Non-pigmented ciliary epithelial cell (primary cell): ENCODE results near the gene PDE4DIP.
"Not testable (repeated sequence)": the region's sequence is repeated elsewhere in the genome, so short reads cannot be mapped to it uniquely, and the experiment has no call there.

ENCODE experiments used
- DNase-seq: peaks from one replicate; pipeline ENCODE4 v3.0.0-alpha.2; 2010; ENCODE audit warnings: low read depth

Gene PDE4DIP

DNA sequence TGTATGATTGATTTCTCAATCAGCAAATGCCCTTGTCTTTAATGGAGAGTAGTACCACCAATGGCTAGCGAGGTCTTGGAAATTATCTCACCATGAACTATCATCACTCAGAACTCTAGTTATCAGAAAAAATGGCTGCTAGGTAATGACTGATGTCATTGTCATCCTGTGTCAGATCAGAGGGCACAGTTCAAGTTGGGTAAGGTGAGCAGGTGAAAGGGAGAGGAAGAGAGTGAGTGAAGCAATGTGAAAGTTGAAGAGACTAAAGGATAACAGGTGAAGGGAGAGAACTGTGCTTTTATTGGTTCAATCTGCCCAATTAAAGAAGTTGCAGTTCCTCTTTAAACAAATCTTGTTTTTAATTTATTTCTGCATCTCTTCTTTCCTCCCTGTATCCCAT, 76.8 kb downstream of the PDE4DIP start:
- not testable (repeated sequence) for DNase-seq

DNA sequence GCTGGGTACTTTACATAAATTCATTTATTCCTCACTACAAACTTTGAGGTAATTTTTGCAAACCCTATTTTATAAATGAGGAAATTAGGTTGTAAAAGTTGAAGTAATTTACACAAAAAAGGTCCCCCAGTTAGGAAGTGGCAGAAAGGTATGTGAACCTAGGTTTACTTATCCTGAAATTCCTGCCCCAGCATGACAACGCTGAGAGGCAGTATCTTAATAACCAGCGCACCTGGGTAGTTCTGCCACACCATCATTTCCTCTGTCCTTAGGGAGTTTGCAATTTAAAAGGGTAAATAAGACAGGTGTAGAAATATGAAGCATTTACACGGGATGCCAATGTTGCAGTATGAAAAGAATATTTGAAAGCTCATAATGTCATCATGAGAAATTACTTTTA, 79.6 kb downstream of the PDE4DIP start:
- DNase-seq = not testable (repeated sequence)

DNA sequence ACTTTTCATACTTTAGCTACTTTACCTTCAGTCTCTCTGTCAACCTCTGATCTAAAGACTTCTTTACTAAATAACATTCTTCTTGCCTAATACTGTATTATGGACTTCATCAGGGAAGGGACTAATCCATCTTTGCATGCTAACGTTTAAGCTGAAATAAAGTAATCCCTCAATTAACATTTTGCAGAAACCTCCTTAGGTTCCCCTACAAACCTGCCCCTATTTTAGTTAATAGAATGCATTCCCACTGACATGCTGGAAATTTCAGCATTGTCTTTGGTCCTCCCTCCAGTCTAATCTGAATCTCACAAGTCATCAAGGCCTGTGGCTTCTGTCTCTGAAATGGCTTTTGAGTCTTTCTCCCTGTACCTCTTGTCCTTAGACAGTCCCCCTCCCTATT, 83.4 kb downstream of the PDE4DIP start:
- DNase-seq = not testable (repeated sequence)

DNA sequence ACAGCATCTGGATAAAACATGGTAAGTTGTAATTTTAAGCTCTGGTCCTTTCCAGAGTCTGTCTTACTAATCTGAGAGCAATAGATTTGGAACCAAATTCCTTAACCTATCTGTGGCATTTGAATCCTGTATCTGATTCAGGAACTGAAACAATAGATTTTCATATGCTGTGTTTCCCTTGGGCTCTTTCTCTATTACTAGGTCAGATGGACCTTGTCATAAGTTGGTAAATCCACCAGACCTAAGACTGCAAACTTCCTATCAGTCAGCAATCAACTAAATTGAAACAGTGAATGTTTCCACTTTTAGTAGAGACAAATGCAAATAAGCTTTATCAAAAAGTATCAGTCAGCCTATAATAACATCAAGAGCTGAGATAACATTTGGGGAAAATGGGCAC, 85.0 kb downstream of the PDE4DIP start:
- DNase-seq = not testable (repeated sequence)

DNA sequence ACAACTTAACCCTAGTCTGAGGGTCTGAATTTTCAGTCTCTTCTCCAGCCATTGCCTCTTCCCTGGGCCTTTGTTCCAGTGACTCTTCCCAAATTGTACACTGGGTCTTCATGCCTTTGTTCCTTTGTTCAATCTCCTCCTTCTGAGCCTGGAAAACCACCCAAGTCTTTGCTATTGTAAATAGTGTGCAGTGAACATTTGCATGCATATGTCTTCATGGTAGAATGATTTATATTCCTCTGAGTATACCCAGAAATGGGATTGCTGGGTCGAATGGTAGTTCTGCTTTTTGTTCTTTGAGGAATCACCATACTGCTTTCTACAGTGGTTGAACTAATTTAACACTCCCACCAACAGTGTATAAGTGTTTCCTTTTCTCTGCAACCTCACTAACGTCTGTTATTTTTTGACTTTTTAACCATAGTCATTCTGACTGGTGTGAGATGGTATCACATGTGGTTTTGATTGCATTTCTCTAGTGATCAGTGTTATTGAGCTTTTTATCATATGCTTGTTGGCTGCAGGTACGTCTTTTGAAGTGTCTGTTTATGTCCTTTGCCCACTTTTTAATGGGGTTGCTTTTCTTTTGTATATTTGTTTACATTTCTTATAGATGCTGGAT, 91.3 kb downstream of the PDE4DIP start:
- DNase-seq = not testable (repeated sequence)

DNA sequence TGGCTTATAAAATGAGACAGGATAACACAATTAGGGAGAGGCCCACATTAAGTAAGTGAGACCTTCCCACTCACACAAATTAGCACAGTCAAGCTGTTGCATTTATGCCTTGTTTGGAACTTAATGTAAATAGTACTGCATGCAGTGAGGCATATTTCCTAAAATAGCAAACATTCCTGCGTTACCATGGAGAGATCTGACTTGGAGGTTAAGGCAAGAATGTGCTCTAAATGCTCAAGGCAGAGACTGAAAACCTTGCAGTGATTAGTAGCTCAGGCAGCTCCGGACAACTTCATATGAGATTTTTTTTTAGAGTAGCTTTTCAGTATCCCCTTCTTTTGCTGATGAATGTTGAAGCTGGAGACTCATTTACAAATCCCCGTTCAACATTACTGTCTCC, 98.7 kb downstream of the PDE4DIP start:
- not testable (repeated sequence) for DNase-seq

DNA sequence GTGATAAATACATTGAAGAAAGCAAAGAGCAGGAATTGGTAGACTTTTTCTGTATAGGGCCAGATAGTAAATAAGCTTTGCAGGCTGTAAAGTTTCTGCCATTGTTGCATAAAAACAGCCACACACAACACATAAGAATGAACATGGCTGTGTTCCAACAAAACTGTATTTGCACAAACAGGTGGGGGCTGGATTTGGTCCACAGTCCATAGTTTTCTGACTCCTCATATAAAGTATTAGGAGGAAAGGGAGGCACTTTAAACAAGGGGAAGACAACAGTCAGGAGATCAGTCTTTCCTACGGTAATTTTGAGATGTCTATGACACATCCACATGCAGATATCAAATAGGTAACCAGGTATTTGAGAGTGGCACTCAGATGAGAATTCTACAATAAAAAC, 100.9 kb downstream of the PDE4DIP start:
- not testable (repeated sequence) for DNase-seq

DNA sequence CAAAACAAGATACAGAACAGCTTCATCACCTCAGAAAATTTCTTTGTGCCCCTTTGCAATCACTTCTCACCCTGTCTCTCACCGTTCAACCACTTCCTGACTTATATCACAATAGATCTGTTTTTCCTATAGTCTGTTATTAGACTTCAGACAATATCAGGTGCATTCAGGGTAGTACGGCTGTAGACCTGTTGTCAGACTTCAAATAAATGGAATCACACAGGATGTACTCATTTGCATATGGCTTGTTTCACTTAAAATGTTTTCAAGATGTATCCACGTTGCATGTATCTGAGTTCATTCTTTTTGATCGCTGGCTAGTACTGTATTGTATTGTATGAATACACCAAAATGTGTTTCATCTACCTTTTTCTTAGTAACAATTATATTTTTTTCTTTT, 104.5 kb downstream of the PDE4DIP start:
- DNase-seq = not testable (repeated sequence)

DNA sequence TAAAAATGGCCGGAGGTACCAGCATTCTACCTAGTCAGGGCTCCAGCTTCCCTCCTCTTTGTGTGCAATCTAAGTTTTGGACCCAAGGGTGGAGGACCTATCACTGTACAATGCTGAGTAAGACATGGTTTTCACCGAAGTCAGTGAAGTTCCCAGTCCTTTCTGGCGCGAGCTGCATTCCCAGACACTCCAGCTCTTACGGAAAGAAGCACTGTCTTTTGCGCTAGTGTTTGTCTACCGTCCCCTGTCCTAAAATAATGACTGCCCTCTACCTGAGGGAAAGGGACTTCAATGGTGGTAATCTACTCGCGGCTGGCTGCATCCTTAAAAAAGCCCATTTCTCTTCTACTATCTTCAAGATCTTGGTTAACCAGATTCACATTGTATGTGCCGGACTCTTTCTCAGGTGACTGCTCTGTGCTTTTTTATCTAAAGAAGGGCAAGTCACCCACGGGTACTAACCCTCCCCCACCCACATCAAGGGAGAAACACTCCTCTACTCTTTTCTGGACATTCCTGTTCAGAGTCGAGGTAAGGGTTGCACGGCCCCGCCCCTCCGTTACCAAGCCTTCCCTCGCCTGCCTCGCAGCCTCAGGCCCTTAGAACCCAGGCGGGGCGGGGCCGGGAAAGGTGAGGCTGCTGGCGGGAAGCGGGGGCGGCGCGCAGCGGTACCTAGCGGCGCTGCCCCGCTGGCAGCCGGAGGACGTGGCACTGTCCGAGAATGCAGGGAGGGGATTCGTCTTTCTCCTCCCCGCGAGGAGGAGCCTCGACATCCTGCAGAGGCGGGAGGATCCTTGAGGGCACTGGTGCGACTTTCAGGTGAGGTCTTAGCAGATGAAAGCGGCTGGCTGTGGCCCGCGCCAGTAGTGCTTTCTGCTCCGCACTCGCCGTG, 107.4 kb downstream of the PDE4DIP start:
- peak; percentile 56 for DNase-seq

DNA sequence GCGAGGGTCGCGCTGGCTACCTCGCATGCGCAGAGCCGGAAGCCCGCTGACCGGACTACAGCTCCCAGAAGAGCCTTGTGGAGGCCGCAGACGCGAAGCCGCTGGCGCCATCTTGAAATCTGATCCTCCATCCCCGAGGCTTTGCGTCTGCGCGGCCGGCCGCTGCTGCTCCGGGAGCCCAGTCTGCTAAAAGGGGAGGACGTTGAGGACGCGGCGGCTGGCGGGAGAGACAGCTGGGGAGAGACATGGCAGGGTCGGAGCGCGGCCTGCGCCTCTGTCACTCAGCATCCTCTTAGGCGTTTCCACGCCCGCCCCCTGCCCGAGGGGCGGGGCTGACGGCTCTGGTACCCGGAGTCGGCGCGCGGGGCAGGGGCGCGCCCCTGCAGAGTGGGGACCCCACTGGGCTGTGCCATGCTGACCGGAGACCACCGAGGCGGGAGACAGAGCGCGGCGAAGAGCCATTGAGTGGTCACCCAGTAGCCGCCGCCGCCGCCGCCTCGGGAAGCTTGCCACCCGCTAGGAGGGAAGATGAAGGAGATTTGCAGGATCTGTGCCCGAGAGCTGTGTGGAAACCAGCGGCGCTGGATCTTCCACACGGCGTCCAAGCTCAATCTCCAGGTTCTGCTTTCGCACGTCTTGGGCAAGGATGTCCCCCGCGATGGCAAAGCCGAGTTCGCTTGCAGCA, 108.2 kb downstream of the PDE4DIP start:
- not testable (repeated sequence) for DNase-seq

DNA sequence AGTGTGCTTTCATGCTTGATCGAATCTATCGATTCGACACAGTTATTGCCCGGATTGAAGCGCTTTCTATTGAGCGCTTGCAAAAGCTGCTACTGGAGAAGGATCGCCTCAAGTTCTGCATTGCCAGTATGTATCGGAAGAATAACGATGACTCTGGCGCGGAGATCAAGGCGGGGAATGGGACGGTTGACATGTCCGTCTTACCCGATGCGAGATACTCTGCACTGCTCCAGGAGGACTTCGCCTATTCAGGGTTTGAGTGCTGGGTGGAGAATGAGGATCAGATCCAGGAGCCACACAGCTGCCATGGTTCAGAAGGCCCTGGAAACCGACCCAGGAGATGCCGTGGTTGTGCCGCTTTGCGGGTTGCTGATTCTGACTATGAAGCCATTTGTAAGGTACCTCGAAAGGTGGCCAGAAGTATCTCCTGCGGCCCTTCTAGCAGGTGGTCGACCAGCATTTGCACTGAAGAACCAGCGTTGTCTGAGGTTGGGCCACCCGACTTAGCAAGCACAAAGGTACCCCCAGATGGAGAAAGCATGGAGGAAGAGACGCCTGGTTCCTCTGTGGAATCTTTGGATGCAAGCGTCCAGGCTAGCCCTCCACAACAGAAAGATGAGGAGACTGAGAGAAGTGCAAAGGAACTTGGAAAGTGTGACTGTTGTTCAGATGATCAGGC, 108.8 kb downstream of the PDE4DIP start:
- DNase-seq = not testable (repeated sequence)

DNA sequence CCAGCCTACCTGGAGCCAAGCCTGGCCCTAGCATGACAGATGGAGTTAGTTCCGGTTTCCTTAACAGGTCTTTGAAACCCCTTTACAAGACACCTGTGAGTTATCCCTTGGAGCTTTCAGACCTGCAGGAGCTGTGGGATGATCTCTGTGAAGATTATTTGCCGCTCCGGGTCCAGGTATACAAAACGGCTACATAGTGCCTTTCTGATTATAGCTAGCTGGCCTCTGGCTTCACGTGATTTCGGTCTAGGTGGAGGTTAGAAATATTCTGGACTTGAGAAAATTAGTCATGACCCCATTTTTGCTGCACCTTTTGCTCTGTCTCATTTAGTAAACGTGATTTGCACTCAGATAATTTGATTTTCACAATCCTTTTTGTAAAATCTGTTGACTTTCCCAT, 109.5 kb downstream of the PDE4DIP start:
- DNase-seq = not testable (repeated sequence)

DNA sequence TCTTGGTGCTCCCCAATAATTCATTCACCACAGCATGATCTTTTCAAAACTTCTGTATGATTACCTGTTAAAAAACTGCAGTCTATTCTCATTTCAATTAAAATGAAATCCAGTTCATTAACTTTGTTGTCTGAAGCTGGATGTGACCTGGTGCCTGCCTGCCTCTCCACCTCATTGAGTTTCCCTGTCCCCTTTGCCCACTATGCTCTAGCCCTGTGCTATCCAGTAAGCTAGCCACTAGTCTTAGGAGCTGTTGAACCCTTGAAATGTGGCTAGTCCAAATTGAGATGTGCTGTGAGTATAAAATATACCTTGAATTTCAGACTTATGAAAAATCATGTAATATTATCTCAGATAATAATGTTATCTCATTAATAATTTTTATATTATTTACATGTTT, 114.1 kb downstream of the PDE4DIP start:
- DNase-seq = not testable (repeated sequence)

DNA sequence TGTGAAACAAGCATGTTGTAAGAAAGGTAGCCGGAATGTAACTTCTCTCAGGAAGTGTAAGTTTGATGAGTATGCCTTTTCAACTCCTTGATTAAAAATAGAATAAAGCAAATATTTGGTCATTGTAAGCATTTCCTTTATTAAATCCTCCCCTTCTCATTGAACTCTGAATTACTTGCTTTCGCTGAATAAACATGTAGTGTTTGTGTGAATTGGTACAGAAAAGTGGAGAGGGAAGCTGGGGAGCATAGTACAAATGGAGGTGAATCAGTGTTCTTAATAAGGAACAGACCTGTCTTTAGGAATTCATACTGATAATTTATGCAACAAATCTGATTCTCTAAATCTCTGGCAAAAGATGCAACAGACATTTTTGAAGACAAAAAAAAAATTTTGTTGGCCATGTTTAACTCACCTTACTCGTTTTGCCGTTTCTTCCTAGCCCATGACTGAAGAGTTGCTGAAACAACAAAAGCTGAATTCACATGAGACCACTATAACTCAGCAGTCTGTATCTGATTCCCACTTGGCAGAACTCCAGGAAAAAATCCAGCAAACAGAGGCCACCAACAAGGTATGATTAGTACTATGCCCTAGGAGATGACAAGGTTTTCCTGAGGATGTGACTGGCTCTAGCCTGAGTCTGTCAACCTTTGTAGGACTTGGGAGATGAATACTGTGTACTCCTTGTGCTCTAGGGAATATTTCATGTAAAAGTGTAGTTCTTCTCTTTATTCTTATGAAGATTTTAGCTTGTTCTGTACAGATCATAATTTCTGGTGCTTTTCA, 116.2 kb downstream of the PDE4DIP start:
- DNase-seq = not testable (repeated sequence)

DNA sequence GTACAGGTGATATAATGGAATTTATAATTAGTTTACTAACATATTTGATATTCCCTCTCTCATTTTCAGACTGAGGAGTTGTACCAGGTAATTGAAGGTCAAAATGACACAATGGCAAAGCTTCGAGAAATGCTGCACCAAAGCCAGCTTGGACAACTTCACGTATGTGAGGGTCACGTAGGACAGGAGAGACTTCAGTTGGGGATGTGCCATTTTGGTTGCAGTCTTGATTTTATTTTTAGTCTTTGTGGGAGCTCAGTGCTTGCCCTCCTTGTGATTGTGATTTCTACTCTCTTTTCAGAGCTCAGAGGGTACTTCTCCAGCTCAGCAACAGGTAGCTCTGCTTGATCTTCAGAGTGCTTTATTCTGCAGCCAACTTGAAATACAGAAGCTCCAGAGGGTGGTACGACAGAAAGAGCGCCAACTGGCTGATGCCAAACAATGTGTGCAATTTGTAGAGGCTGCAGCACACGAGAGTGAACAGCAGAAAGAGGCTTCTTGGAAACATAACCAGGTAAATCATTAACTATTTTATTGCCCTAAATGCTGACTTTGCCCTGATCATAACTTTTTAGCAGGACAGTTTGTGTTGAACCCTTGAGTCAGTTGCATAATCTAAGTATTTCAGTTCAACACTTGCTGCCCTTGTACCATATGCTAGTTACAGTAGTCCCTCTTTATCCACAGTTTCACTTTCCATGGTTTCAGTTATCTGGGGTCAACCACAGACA, 118.1 kb downstream of the PDE4DIP start:
- DNase-seq = not testable (repeated sequence)

DNA sequence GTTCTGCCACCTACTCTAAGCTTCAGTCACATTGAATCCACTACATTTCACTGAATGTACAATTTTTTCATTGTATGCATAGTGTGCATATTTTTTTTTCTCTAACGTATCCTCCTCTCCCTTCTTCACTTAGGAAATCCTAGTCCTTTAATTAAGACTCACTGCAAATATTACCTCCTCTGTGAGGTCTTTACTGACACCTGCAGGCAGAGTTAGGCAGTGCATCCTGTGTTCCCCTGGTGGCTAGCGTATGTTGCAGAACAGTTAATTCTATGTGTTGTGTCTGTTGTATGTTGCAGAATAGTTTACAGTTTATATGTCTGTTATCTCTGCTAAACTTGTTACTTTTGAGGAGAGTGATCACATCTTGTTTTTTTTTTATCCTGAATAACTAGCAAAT, 121.9 kb downstream of the PDE4DIP start:
- not testable (repeated sequence) for DNase-seq

DNA sequence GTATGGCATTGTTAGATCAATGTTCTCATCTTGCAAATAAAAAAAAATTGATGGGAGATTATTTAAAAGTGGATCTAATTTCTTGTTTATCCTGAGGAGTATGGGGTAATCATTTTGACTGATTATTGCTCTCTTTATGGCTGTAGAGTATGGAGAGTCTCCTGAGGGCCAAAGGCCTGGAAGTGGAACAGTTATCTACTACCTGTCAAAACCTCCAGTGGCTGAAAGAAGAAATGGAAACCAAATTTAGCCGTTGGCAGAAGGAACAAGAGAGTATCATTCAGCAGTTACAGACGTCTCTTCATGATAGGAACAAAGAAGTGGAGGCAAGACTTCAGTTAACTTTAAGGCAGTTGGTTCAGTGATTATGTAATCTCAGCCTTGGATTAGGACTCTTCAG, 123.4 kb downstream of the PDE4DIP start:
- DNase-seq = not testable (repeated sequence)

DNA sequence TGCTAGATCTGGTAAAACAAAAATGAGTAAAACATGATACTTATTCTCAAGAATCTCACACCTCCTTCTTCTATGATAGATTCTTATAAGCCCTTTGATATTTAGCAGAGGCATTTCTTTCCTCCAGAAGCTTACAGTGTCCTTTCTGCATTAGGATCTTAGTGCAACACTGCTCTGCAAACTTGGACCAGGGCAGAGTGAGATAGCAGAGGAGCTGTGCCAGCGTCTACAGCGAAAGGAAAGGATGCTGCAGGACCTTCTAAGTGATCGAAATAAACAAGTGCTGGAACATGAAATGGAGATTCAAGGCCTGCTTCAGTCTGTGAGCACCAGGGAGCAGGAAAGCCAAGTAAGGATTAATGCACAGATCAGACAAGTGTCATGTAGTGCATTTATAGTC, 124.5 kb downstream of the PDE4DIP start:
- DNase-seq = not testable (repeated sequence)

DNA sequence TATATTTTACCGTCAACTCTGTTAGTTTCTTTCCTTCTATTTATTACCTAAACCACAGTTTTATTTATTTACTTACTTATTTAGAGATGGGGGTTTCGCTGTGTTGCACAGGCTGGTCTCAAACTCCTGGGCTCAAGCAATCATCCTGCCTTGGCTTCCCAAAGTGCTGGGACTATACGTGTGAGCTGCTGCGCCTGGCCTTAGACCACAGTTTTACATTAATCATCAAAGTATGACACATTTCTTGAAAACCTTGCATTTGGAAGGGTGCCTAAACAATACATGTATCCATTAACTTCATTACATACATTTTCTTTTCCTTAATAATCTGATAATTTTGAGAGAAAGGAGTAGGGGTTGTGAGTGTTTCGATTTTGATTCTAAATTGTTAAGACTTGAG, 124.9 kb downstream of the PDE4DIP start:
- not testable (repeated sequence) for DNase-seq

DNA sequence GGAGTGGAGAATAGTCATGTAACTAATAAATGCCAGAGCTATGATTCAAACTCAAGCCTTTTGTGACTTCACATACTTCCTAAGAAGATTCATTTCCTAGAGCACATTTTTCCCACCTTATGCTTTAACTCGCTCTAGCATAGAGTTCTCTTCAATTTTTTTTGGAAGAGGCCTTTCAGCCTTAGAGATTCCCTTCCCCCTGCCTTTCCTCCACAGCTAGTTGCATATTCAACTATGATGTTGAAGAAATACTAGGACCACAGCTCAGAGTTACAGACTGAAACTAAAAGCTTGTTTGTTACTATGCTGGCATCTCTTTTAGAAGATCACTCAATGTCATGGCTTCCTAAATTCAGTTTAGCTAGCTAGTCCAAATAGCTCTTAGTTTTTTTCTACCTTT, 131.2 kb downstream of the PDE4DIP start:
- DNase-seq = peak; percentile 27
